ENCODE measurements around the gene DTWD2. TPM values are rescaled to one million over a fixed set of nuclear protein-coding genes. Genes with fewer than 3 reads are reported as not detected.
"Not testable (repeated sequence)": the region's sequence is repeated elsewhere in the genome, so short reads cannot be mapped to it uniquely, and the experiment has no call there.

Gene DTWD2
- polyA plus RNA-seq, 1 donor, result 5.9 TPM

- no peak overlapping the region for H3K27ac ChIP-seq (ENCODE audit: low read length)
- DNase-seq, result no peak
- no peaks in the 10 kb centered on the region for H3K4me1 ChIP-seq (ENCODE audit: control insufficient read depth, insufficient read depth, low read length)
- H3K27me3 ChIP-seq (ENCODE audit: control insufficient read depth, insufficient read depth, low read length), result no peaks in the 10 kb centered on the region
- no peak overlapping the region for H3K4me3 ChIP-seq (ENCODE audit: low read length)
- WGBS (ENCODE audit: insufficient coverage, low lambda C conversion rate), result 100% methylated on average over 1 of the region's 2 CpGs
- no peaks in the 10 kb centered on the region for H3K9me3 ChIP-seq (ENCODE audit: control insufficient read depth, low read depth, low read length)
- no peaks in the 10 kb centered on the region for H3K36me3 ChIP-seq (ENCODE audit: control insufficient read depth, insufficient read depth, low read length)
These were observed 99.8 kb downstream of the DTWD2 start for GRCh38 chr5:118888556-118888955.

- Histone ChIP-seq H3K27ac (ENCODE audit: low read length) (no peak overlapping the region), H3K27me3 (ENCODE audit: control insufficient read depth, insufficient read depth, low read length) (no peaks in the 10 kb centered on the region), H3K4me1 (ENCODE audit: control insufficient read depth, insufficient read depth, low read length) (no peaks in the 10 kb centered on the region), H3K4me3 (ENCODE audit: low read length) (no peak overlapping the region), H3K36me3 (ENCODE audit: control insufficient read depth, insufficient read depth, low read length) (no peaks in the 10 kb centered on the region), H3K9me3 (ENCODE audit: control insufficient read depth, low read depth, low read length) (no peaks in the 10 kb centered on the region)
- DNase-seq, result no peak
- WGBS (ENCODE audit: insufficient coverage, low lambda C conversion rate), result no CpG with 5 or more reads among the region's 2 CpGs
These were observed 105.0 kb downstream of the DTWD2 start for GRCh38 chr5:118883362-118883761.

- 80% methylated on average over 2 of the region's 3 CpGs for WGBS (ENCODE audit: insufficient coverage, low lambda C conversion rate)
- no peaks in the 10 kb centered on the region for H3K27me3 ChIP-seq (ENCODE audit: control insufficient read depth, insufficient read depth, low read length)
- no peaks in the 10 kb centered on the region for H3K36me3 ChIP-seq (ENCODE audit: control insufficient read depth, insufficient read depth, low read length)
- DNase-seq, result no peak
- no peaks in the 10 kb centered on the region for H3K4me1 ChIP-seq (ENCODE audit: control insufficient read depth, insufficient read depth, low read length)
- peaks cover 3% of the 10 kb centered on the region for H3K9me3 ChIP-seq (ENCODE audit: control insufficient read depth, low read depth, low read length)
- no peak overlapping the region for H3K4me3 ChIP-seq (ENCODE audit: low read length)
- no peak overlapping the region for H3K27ac ChIP-seq (ENCODE audit: low read length)
These were observed 105.7 kb downstream of the DTWD2 start for GRCh38 chr5:118882666-118883065.

- DNase-seq; H3K27ac ChIP-seq (ENCODE audit: low read length); H3K4me1 ChIP-seq (ENCODE audit: control insufficient read depth, insufficient read depth, low read length); H3K4me3 ChIP-seq (ENCODE audit: low read length); H3K36me3 ChIP-seq (ENCODE audit: control insufficient read depth, insufficient read depth, low read length); H3K27me3 ChIP-seq (ENCODE audit: control insufficient read depth, insufficient read depth, low read length): not testable (repeated sequence)
- H3K9me3 ChIP-seq (ENCODE audit: control insufficient read depth, low read depth, low read length), result peaks cover 15% of the 10 kb centered on the region
- WGBS (ENCODE audit: insufficient coverage, low lambda C conversion rate), result 100% methylated on average over 2 of the region's 3 CpGs
These were observed 111.5 kb downstream of the DTWD2 start for GRCh38 chr5:118876852-118877251.

GRCh38 chr5:118875131-118875530 is 113.2 kb downstream of the DTWD2 start:
- H3K36me3 ChIP-seq (ENCODE audit: control insufficient read depth, insufficient read depth, low read length), result no peaks in the 10 kb centered on the region
- no peaks in the 10 kb centered on the region for H3K27me3 ChIP-seq (ENCODE audit: control insufficient read depth, insufficient read depth, low read length)
- H3K27ac ChIP-seq (ENCODE audit: low read length), result no peak overlapping the region
- H3K4me3 ChIP-seq (ENCODE audit: low read length), result no peak overlapping the region
- DNase-seq, result no peak
- H3K4me1 ChIP-seq (ENCODE audit: control insufficient read depth, insufficient read depth, low read length), result no peaks in the 10 kb centered on the region
- peaks cover 15% of the 10 kb centered on the region for H3K9me3 ChIP-seq (ENCODE audit: control insufficient read depth, low read depth, low read length)

- H3K9me3 ChIP-seq (ENCODE audit: control insufficient read depth, low read depth, low read length), result peaks cover 15% of the 10 kb centered on the region
- H3K36me3 ChIP-seq (ENCODE audit: control insufficient read depth, insufficient read depth, low read length), result no peaks in the 10 kb centered on the region
- no peaks in the 10 kb centered on the region for H3K4me1 ChIP-seq (ENCODE audit: control insufficient read depth, insufficient read depth, low read length)
- WGBS (ENCODE audit: insufficient coverage, low lambda C conversion rate), result no CpG with 5 or more reads among the region's 6 CpGs
- no peak overlapping the region for H3K4me3 ChIP-seq (ENCODE audit: low read length)
- no peaks in the 10 kb centered on the region for H3K27me3 ChIP-seq (ENCODE audit: control insufficient read depth, insufficient read depth, low read length)
- H3K27ac ChIP-seq (ENCODE audit: low read length), result no peak overlapping the region
- DNase-seq, result no peak
These were observed 114.9 kb downstream of the DTWD2 start for GRCh38 chr5:118873417-118873816.

GRCh38 chr5:118863345-118863744 is 125.0 kb downstream of the DTWD2 start:
- H3K4me3 ChIP-seq (ENCODE audit: low read length), result no peak overlapping the region
- no peaks in the 10 kb centered on the region for H3K36me3 ChIP-seq (ENCODE audit: control insufficient read depth, insufficient read depth, low read length)
- H3K27ac ChIP-seq (ENCODE audit: low read length), result no peak overlapping the region
- no peaks in the 10 kb centered on the region for H3K27me3 ChIP-seq (ENCODE audit: control insufficient read depth, insufficient read depth, low read length)
- no peaks in the 10 kb centered on the region for H3K4me1 ChIP-seq (ENCODE audit: control insufficient read depth, insufficient read depth, low read length)
- no peak for DNase-seq
- no peaks in the 10 kb centered on the region for H3K9me3 ChIP-seq (ENCODE audit: control insufficient read depth, low read depth, low read length)

GRCh38 chr5:118862596-118862995 is 125.8 kb downstream of the DTWD2 start:
- H3K36me3 ChIP-seq (ENCODE audit: control insufficient read depth, insufficient read depth, low read length), result no peaks in the 10 kb centered on the region
- no peak overlapping the region for H3K4me3 ChIP-seq (ENCODE audit: low read length)
- no peaks in the 10 kb centered on the region for H3K27me3 ChIP-seq (ENCODE audit: control insufficient read depth, insufficient read depth, low read length)
- H3K27ac ChIP-seq (ENCODE audit: low read length), result no peak overlapping the region
- no peaks in the 10 kb centered on the region for H3K9me3 ChIP-seq (ENCODE audit: control insufficient read depth, low read depth, low read length)
- H3K4me1 ChIP-seq (ENCODE audit: control insufficient read depth, insufficient read depth, low read length), result no peaks in the 10 kb centered on the region
- no peak for DNase-seq

GRCh38 chr5:118857700-118858099 is 130.6 kb downstream of the DTWD2 start:
- Histone ChIP-seq H3K27me3 (ENCODE audit: control insufficient read depth, insufficient read depth, low read length) (no peaks in the 10 kb centered on the region), H3K36me3 (ENCODE audit: control insufficient read depth, insufficient read depth, low read length) (no peaks in the 10 kb centered on the region), H3K4me3 (ENCODE audit: low read length) (no peak overlapping the region), H3K9me3 (ENCODE audit: control insufficient read depth, low read depth, low read length) (no peaks in the 10 kb centered on the region), H3K4me1 (ENCODE audit: control insufficient read depth, insufficient read depth, low read length) (no peaks in the 10 kb centered on the region), H3K27ac (ENCODE audit: low read length) (no peak overlapping the region)
- peak; percentile 2 to 35 for DNase-seq
- WGBS (ENCODE audit: insufficient coverage, low lambda C conversion rate), result no CpG with 5 or more reads among the region's 3 CpGs

GRCh38 chr5:118854819-118855218 is 133.5 kb downstream of the DTWD2 start:
- Histone ChIP-seq H3K4me3 (ENCODE audit: low read length) (no peak overlapping the region), H3K36me3 (ENCODE audit: control insufficient read depth, insufficient read depth, low read length) (no peaks in the 10 kb centered on the region), H3K27me3 (ENCODE audit: control insufficient read depth, insufficient read depth, low read length) (no peaks in the 10 kb centered on the region), H3K27ac (ENCODE audit: low read length) (no peak overlapping the region), H3K4me1 (ENCODE audit: control insufficient read depth, insufficient read depth, low read length) (no peaks in the 10 kb centered on the region), H3K9me3 (ENCODE audit: control insufficient read depth, low read depth, low read length) (peaks cover 10% of the 10 kb centered on the region)
- DNase-seq, result no peak
- no CpG with 5 or more reads among the region's 5 CpGs for WGBS (ENCODE audit: insufficient coverage, low lambda C conversion rate)

GRCh38 chr5:118851785-118852184 is 136.6 kb downstream of the DTWD2 start:
- WGBS (ENCODE audit: insufficient coverage, low lambda C conversion rate), result 100% methylated on average over 1 of the region's 4 CpGs
- H3K27me3 ChIP-seq (ENCODE audit: control insufficient read depth, insufficient read depth, low read length); H3K4me3 ChIP-seq (ENCODE audit: low read length); H3K4me1 ChIP-seq (ENCODE audit: control insufficient read depth, insufficient read depth, low read length); H3K36me3 ChIP-seq (ENCODE audit: control insufficient read depth, insufficient read depth, low read length); DNase-seq; H3K27ac ChIP-seq (ENCODE audit: low read length): not testable (repeated sequence)
- H3K9me3 ChIP-seq (ENCODE audit: control insufficient read depth, low read depth, low read length), result peaks cover 10% of the 10 kb centered on the region

Data from large intestine (tissue), 3 donors.